OCI-LY1 (cell line): ENCODE measurements around the gene METTL4.

Experiments
- EZH2 ChIP-seq: fragments of 200-600 bp; sonication (generic), shearing (Covaris generic); IDR thresholded peaks from 2 replicates; pipeline ENCODE4 v1.8.0; 2017; ENCODE audit warnings: borderline replicate concordance, mixed run types, mild to moderate bottlenecking, antibody characterized with exemption, low read length, moderate library complexity, mixed read lengths
- TF ChIP-seq, protein P1 (sequence below): fragments of 200-600 bp; sonication (generic), shearing (Covaris generic); IDR thresholded peaks from 2 replicates; pipeline ENCODE4 v1.5.1; 2017; ENCODE audit warnings: mild to moderate bottlenecking, antibody characterized with exemption, low read length, moderate library complexity, mixed read lengths

DNA sequence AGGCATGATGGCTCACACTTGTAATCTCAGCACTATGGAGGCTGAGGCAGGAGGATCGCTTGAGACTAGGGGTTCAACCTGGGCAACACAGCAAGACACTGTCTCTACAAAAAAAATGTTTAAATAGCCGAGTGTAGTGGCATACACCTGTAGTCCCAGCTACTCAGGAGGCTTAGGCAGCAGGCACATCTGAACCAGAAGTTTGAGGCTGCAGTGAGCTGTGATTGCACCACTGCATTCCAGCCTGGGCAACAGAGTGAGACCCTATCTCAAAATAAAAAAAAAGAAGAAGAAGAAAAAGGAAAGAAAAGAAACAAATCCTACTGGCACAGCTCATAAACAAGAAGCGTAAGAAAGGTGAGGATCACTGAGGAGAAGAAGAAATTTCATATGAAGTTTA lies 19.9 kb downstream of the METTL4 start:
- TF ChIP-seq, protein P1, sequence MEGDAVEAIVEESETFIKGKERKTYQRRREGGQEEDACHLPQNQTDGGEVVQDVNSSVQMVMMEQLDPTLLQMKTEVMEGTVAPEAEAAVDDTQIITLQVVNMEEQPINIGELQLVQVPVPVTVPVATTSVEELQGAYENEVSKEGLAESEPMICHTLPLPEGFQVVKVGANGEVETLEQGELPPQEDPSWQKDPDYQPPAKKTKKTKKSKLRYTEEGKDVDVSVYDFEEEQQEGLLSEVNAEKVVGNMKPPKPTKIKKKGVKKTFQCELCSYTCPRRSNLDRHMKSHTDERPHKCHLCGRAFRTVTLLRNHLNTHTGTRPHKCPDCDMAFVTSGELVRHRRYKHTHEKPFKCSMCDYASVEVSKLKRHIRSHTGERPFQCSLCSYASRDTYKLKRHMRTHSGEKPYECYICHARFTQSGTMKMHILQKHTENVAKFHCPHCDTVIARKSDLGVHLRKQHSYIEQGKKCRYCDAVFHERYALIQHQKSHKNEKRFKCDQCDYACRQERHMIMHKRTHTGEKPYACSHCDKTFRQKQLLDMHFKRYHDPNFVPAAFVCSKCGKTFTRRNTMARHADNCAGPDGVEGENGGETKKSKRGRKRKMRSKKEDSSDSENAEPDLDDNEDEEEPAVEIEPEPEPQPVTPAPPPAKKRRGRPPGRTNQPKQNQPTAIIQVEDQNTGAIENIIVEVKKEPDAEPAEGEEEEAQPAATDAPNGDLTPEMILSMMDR, result no peak
- no peak for TF ChIP-seq EZH2
